Subcutaneous adipose tissue (tissue), 4 donors: ENCODE measurements around the gene NUCB2. TPM values are rescaled to one million over a fixed set of nuclear protein-coding genes. Genes with fewer than 3 reads are reported as not detected.

ENCODE experiments used
- CTCF ChIP-seq: fragments of 450-650 bp; IDR thresholded peaks from one replicate; pipeline ENCODE4 v1.5.1; 2016; ENCODE audit warnings: low read depth, mild to moderate bottlenecking, control low read depth, antibody characterized with exemption, moderate library complexity
- total RNA-seq, 4 donors: library from RNA; depleted of rRNA; stranded (reverse); fragments of >200 nt; gene quantifications; one replicate each; pipeline ENCODE4 v1.1.0, GENCODE V29; 2016

Gene NUCB2
- total RNA-seq, 4 donors from 2014 or later: 19.0 to 50.9 (median 40.1) TPM

GRCh38 chr11:17314904-17315426 is 38.4 kb downstream of the NUCB2 start:
- TF ChIP-seq CTCF: no peak

- TF ChIP-seq CTCF: no peak
Observed at GRCh38 chr11:17328871-17329494, 52.4 kb downstream of the NUCB2 start.

GRCh38 chr11:17331669-17332068 is 55.1 kb downstream of the NUCB2 start:
- no peak for TF ChIP-seq CTCF

- no peak for TF ChIP-seq CTCF
Observed at GRCh38 chr11:17333799-17334586, 57.5 kb downstream of the NUCB2 start.

GRCh38 chr11:17343257-17343656 is 66.7 kb downstream of the NUCB2 start:
- TF ChIP-seq CTCF: no peak

GRCh38 chr11:17343907-17344306 is 67.4 kb downstream of the NUCB2 start:
- no peak for TF ChIP-seq CTCF

- no peak for TF ChIP-seq CTCF
Observed at GRCh38 chr11:17347676-17348075, 71.1 kb downstream of the NUCB2 start.
